Choroid plexus epithelial cell (primary cell): ENCODE data around the gene ZDBF2.

Experiments
- DNase-seq: peaks from one replicate; pipeline ENCODE4 v3.0.0-alpha.2; 2010; ENCODE audit warnings: low read depth
- H3K4me3 ChIP-seq: 2 replicates; pipeline ENCODE4 v1.5.1; 2011; ENCODE audit warnings: low read depth, mild to moderate bottlenecking, control low read depth, low read length, moderate library complexity
- CTCF ChIP-seq: conservative IDR thresholded peaks from 2 replicates; pipeline ENCODE4 v1.5.1; 2011; ENCODE audit warnings: low read depth, mild to moderate bottlenecking, control low read depth, inconsistent platforms, low read length, moderate library complexity

Gene ZDBF2

GRCh38 chr2:206361407-206362045 lies 87.1 kb downstream of the ZDBF2 start:
- no peak for TF ChIP-seq CTCF
- H3K4me3 ChIP-seq, result no peak overlapping the region
- DNase-seq, result no peak
